NCI-H446 (cell line): ENCODE data around the gene TBC1D2.
"Not testable (repeated sequence)": the region's sequence is repeated elsewhere in the genome, so short reads cannot be mapped to it uniquely, and the experiment has no call there.

Experiments used
- DNase-seq, 2 experiments: peaks; one replicate each; lab custom pipeline; 2025; lab: John Stamatoyannopoulos, UW

The TBC1D2 gene

GRCh38 chr9:98272083-98272482 lies 16.6 kb upstream of the TBC1D2 start:
- DNase-seq = no peak

- no peak for DNase-seq
Measured at GRCh38 chr9:98271479-98271878, 16.0 kb upstream of the TBC1D2 start.

DNA sequence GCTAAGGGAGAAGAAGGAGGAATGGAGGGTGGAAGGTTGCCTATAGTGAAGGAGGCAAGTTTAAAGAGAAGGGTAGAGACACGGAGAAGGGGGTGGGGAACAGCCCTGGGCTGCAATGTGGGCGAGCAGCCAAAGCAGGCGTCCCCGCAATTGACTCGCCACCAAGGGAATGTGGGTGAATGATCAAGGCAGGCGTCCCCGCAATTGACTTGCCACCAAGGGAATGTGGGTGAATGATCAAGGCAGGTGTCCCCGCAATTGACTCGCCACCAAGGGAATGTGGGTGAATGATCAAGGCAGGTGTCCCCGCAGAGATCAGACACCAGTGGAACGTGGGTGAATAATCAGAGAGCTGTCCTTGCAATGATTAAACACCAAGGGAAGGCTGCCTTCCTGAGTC lies 14.8 kb upstream of the TBC1D2 start:
- DNase-seq = not testable (repeated sequence)

GRCh38 chr9:98269652-98270051 lies 14.2 kb upstream of the TBC1D2 start:
- not testable (repeated sequence) for DNase-seq

DNA sequence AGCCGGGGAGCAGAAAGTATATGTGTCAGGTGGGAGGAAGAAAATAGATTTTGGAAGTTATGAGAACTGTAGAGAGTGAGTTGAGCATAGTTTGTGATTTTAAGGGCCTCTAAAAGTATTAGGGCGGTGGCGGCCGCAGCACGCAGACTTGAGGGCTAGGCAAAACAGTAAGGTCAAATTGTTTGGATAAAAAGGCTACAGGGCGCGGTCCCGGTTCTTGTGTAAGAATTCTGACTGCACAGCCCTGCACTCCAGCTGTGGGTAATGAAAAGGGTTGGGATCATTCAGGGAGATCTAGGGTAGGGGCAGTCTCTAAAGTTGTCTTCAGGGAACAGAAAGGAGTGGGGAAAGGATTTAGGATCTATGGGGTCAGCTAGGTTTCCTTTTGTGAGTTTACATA lies 12.1 kb upstream of the TBC1D2 start:
- not testable (repeated sequence) for DNase-seq

GRCh38 chr9:98264516-98264915 lies 9.1 kb upstream of the TBC1D2 start:
- DNase-seq = no peak

- peak in 1 of 2 experiments; percentile 69 for DNase-seq
Measured at GRCh38 chr9:98263482-98264357, 8.3 kb upstream of the TBC1D2 start.

DNA sequence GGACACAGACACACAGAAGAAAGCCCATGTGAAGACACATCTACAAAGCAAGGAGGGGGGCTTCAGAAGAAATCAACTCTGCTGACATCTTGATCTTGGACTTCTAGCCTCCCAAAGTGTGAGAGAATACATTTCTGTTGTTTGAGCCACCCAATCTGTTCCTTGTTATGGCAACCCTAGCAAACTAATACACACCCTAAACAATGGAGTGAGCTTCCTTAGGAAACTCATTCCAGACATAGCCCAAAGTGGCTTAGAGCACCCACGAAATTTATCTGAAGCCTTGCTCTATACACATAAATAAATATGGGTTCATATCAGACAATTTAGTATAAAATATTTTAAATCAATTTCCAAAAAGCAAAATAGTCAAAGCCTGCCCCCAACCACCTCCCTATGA lies 7.6 kb upstream of the TBC1D2 start:
- DNase-seq = no peak

GRCh38 chr9:98262056-98262455 lies 6.6 kb upstream of the TBC1D2 start:
- DNase-seq = no peak

- no peak for DNase-seq
Measured at GRCh38 chr9:98260635-98261034, 5.2 kb upstream of the TBC1D2 start.

DNA sequence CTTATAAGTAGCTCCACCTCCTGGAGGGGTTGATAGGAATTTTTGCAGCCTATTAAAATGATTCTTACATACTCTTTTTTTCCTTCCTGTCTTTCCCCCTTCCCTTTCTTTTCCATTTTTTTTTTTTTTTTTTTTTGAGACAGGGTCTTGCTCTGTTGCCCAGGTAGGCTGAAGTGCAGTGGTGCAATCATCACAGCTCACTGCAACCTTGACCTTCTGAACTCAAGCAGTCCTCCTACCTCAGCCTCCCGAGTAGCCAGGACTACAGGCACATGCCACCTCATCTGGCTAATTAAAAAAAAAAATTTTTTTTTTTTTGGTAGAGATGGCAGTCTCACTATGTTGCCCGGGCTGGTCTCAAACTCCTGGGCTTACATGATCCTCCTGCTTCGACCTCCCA lies 4.3 kb upstream of the TBC1D2 start:
- DNase-seq = no peak

- DNase-seq = no peak
Measured at GRCh38 chr9:98256756-98257155, 1.3 kb upstream of the TBC1D2 start.

GRCh38 chr9:98255061-98255577 lies 330 bp downstream of the TBC1D2 start:
- no peak for DNase-seq

GRCh38 chr9:98254228-98255060 lies 1.0 kb downstream of the TBC1D2 start:
- no peak for DNase-seq

DNA sequence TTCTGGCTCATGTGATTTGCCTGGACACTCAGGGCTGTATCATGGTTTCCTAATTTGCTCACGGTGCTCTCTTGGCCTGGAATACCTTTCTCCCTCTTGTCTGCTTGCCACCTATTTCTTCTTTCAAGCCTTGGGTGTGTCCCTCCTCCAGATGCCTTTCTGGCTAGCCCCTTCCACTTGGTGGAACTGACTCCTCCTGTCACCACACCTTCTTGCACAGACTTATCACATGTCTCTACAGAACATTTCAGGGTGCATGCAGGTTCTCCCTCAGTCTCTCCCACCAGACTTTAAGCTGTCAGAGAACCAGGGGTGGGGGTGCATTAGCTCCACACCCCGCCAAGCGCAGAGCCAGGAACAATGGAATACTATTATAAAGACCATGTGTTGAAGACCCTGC lies 1.9 kb downstream of the TBC1D2 start:
- DNase-seq = no peak

DNA sequence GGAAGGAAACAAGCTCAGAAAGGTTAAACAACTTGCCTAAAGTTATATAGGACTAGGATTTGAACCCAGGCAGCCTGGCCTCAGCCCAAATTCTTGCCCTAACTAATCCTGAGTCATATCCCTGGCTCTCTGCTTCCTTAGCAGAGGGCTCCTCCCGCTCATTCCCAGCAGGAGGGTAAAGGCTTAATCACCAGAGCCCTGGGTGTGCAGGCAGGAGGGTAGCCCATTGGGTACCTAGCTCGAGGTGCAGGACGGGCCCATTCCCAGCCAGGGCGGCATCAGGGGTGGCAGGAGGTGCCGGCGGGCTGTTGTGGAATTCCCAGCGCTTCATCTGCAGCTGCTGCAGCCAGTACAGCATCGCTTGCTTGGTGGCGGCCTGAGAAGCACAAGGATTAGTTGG lies 3.9 kb downstream of the TBC1D2 start:
- no peak for DNase-seq

GRCh38 chr9:98249771-98250170 lies 5.7 kb downstream of the TBC1D2 start:
- no peak for DNase-seq

GRCh38 chr9:98248737-98249474 lies 6.5 kb downstream of the TBC1D2 start:
- DNase-seq = no peak

DNA sequence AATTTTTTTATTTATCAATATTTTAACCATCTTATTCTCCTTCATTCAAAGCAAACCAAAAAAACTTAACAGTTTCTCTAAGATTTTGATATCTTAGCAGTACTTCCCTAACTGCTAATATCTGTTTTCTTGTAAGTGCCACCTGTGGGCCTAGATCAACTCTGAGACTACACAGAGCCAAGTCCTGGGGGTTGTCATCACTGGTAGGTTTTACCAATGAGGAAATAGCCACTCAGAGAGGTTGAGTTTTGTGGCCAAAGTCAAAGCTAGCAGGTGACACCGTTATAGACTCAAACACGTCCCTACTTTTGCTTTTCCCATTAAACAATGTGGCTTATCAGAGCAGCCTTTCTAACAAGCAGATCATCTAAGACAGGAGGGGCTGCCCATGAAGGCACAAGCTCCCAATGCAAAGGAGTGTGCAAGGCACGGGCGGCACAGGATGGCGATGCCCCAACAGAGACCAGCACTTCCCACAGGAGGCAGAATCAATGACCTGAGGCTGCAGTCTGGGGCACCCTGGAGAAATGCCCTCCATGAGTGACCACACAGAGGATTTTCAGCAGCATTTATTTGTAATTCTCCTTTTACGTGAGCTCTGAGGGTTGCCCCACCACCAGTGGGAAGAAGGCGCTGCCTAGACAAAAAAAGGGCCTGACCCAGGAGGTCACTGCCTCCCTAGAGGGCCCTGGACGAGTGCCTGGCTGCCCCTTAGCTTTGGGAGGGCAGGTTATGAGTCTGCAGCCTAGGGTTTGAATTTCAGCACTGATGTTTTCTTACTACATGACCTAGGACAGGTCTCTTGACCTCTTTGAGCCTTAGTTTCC lies 7.4 kb downstream of the TBC1D2 start:
- no peak for DNase-seq

DNA sequence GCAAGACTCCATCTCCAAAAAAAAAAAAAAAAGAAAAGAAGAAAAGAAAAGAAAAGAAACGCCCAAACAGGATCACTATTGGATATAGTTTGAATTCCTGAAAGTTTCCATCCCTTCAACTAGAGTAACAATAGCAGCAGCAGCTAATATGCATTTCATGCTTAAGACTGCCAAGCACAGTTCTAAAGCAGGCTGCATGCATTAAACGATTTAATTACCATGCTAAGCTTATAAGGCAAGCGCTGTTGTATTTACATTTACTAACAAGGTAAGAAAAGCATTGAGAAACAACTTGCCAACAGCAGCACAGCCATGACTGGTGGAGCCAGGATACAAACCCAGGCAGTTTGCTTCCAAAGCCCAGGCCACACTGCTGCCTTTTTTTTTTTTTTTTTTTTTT lies 13.0 kb downstream of the TBC1D2 start:
- no peak for DNase-seq
